ENCODE data around the gene TF.

DNA sequence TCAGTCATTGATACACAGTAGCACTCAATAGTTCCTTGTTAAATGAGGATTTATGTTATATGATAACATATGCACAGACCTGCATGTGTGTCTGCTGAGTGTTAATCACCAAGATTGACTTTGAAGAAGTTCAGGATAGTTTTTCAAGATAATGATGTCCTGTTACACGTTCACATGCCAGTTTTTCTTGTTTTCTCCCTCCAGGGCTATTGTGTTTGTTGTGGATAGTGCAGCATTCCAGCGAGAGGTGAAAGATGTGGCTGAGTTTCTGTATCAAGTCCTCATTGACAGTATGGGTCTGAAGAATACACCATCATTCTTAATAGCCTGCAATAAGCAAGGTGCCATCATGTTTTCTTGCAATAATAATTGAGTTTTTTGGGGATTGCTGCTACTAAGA, 69.2 kb downstream of the TF start:
- TF ChIP-seq CTCF (IDR thresholded peaks at IDR 0.05; ENCODE audit: insufficient read depth, low read depth, low read length) = no peak
- no peak for TF ChIP-seq EZH2 (IDR thresholded peaks at IDR 0.05; ENCODE audit: insufficient read depth, low read length)

All from astrocyte (in vitro differentiated cells and primary cell).